Measurements from ENCODE around the gene PRELID1.
A peak's percentile ranks its signal among the peaks of the same experiment; 100 is the strongest.
"Not testable (repeated sequence)": the region's sequence is repeated elsewhere in the genome, so short reads cannot be mapped to it uniquely, and the experiment has no call there.

PRELID1 gene, protein sequence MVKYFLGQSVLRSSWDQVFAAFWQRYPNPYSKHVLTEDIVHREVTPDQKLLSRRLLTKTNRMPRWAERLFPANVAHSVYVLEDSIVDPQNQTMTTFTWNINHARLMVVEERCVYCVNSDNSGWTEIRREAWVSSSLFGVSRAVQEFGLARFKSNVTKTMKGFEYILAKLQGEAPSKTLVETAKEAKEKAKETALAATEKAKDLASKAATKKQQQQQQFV

DNA sequence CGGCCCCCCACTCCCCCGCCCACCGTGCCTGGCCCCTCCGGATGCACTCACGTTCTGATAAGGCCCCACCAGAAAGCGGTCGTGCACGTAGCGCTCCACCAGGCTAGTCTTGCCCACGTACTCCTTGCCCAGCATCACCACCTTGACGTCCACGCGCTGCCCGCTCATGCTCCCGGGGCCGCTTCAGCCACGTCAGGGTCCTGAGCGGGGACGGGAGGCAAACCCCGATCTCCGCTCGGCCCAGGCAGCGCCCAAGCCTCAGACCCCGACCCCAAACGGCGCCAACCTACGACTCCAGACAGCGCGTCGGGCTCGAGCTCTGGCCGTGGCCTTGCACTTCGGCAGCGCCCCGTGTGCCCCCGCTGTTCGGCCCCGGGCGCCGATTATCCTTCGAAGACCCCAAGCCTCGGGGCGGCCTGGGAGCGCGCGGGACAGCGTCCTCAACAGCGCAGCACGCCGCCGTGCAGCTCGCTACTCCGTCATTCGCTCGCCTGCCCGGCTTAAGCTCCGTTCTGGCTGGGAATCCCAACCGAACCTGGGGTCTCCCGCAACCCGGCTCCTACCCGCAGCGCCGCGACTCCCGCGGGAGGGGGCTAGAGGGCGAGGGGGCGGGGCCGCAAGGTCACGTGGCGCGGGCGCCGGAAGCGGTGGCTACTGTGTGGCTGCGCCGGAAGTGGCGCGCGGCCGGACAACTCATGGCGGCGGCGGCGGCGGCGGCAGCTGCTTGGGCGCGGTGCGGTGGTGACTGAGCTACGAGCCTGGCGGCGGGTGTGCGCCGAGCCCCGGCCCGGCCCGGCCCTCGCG, at the start of gene PRELID1, which contains the start of gene RAB24:
Gene PRELID1 (plus strand): TSS at position 679 of the 804 bp plus-strand sequence. CDS start 187 bp downstream, outside the sequence.
Gene RAB24 (minus strand): TSS at position 599 of the 804 bp plus-strand sequence. CDS start 431 bp downstream, at position 168.
- Mint-ChIP-seq H3K4me3 (peak within 1 kb of the TSS; percentile 88 to 90), H3K9me3 (no peaks in the 10 kb centered on the region), H3K27ac (peak within 1 kb of the TSS; percentile 80 to 95), H3K4me1 (peaks cover 73% of the 10 kb centered on the region), H3K27me3 (no peaks in the 10 kb centered on the region)
- DNase-seq (peak; percentile 89), ATAC-seq (peak; percentile 79)

DNA sequence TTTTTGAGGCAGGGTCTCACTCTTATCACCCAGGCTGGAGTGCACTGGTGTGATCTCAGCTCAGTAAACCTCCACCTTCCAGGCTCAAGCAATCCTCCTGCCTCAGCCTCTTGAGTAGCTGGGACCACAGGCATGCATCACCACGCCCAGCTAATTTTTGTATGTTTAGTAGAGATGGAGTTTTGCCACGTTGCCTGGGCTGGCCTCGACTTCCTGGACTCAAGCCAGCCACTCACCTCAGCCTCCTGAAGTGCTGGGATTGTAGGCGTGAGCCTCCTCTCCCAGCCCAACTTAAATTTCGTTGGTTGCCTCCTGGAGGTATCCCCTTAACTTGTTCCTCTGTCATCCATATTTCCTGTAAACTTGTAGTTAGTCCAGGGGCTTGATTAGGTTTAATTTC, 47.3 kb upstream of the PRELID1 start:
- no peak for DNase-seq
- Mint-ChIP-seq H3K27me3 (no peaks in the 10 kb centered on the region), H3K27ac (peak overlapping the region in 1 of 2 donors; percentile 91), H3K4me3 (no peak overlapping the region), H3K4me1 (peaks cover 11% of the 10 kb centered on the region), H3K9me3 (no peaks in the 10 kb centered on the region)
- no peak for ATAC-seq

DNA sequence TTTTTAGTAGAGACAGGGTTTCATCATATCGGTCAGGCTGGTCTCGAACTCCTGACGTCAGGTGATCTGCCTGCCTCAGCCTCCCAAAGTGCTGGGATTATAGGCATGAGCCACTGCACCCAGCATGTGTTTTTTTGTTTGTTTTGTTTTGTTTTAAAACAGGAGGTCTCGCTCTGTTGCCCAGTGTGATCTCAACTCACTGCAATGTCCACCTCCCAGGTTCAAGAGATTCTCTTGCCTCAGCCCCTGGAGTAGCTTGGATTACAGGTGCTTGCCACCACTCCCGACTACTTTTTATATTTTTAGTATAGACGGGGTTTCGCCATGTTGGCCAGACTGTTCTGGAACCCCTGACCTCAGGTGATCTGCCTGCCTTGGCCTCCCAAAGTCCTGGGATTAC, 44.9 kb upstream of the PRELID1 start:
- not testable (repeated sequence) for H3K4me3 Mint-ChIP-seq, H3K27ac Mint-ChIP-seq, DNase-seq, H3K9me3 Mint-ChIP-seq, H3K27me3 Mint-ChIP-seq, ATAC-seq
- peaks cover 11% of the 10 kb centered on the region for H3K4me1 Mint-ChIP-seq

DNA sequence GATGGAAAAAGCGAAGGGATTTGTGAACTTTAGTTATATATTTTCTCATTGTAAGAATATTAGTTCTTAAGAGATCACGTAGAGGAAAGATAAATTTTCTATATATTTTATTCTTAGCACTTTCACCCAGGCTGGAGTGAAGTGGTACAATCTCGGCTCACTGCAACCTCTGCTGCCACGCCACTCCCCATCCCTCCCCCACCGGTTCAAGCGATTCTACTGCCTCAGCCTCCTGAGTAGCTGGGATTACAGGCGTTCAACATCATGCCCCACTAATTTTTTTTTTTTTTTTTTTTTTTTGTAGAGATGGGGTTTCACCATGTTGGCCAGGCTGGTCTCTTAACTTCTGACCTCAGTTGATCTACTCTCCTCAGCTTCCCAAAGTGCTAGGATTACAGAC, 42.6 kb upstream of the PRELID1 start:
- H3K27ac Mint-ChIP-seq, result no peak overlapping the region
- H3K9me3 Mint-ChIP-seq, result no peaks in the 10 kb centered on the region
- H3K4me3 Mint-ChIP-seq, result no peak overlapping the region
- H3K27me3 Mint-ChIP-seq, result no peaks in the 10 kb centered on the region
- peaks cover 1% of the 10 kb centered on the region for H3K4me1 Mint-ChIP-seq
- ATAC-seq (no peak), DNase-seq (no peak)

DNA sequence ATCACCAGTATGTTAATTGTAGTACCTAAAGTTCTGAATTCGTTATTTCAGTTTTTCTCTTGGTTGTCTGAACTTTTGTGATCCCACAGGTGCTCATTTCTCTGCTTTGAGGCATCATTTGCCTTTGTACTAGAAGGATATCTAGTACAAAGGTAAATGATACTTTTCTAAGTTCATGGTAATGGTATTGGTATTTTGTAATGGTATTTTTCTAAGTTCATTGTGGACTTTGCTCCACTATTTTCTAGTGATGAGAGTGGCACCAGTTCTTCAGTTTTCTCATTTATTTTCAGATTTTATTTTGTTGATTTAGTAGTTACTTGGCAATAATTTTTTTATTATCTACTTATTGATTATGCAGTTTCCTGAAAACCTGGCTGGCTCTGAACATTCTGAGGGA, 42.1 kb upstream of the PRELID1 start:
- H3K9me3 Mint-ChIP-seq, result no peaks in the 10 kb centered on the region
- no peak overlapping the region for H3K4me3 Mint-ChIP-seq
- no peak for DNase-seq
- H3K4me1 Mint-ChIP-seq, result no peaks in the 10 kb centered on the region
- H3K27ac Mint-ChIP-seq, result no peak overlapping the region
- H3K27me3 Mint-ChIP-seq, result no peaks in the 10 kb centered on the region
- ATAC-seq, result no peak

DNA sequence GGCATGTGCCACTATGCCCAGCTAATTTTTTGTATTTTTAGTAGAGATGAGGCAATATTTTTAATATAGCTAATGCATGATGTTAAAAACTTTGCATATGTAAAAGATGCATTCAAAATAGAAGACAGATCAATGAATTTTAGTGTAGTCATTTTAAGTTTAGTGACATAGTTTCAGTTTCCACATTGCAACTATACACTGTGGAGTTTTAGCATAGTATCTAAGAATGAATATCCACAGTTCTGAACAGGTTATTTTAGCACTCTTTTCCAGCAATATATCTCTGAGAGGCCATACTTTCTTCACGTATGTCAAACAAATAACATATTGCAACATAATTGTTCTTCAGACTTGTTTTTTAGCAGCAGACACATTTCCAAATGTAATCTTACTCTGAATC, 39.4 kb upstream of the PRELID1 start:
- Mint-ChIP-seq H3K27ac (no peak overlapping the region), H3K27me3 (no peaks in the 10 kb centered on the region), H3K9me3 (no peaks in the 10 kb centered on the region), H3K4me3 (no peak overlapping the region), H3K4me1 (no peaks in the 10 kb centered on the region)
- no peak for ATAC-seq
- no peak for DNase-seq

DNA sequence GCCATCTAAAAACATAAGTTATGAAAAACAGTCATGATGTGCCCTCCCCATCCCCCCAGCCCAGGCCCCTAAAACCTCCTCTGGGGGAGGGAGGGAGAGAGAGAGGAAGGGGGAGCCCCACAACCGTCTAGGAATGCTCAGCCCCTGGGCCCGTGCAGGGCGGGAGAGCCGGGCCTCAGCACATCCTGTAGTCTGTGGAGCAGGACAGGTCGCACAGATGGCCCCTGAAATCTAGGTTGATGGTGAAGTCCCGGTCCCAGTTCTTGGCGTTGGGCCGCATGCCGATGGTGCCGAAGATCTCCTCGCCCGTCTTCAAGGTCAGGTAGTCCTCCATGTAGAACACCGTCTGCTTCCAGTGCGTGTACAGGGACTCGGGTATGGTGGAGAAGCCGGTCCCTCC, 38.2 kb upstream of the PRELID1 start:
- no peaks in the 10 kb centered on the region for H3K9me3 Mint-ChIP-seq
- DNase-seq (no peak), ATAC-seq (no peak)
- peak overlapping the region in 1 of 2 donors; percentile 19 for H3K27ac Mint-ChIP-seq
- no peaks in the 10 kb centered on the region for H3K27me3 Mint-ChIP-seq
- H3K4me1 Mint-ChIP-seq, result no peaks in the 10 kb centered on the region
- no peak overlapping the region for H3K4me3 Mint-ChIP-seq

DNA sequence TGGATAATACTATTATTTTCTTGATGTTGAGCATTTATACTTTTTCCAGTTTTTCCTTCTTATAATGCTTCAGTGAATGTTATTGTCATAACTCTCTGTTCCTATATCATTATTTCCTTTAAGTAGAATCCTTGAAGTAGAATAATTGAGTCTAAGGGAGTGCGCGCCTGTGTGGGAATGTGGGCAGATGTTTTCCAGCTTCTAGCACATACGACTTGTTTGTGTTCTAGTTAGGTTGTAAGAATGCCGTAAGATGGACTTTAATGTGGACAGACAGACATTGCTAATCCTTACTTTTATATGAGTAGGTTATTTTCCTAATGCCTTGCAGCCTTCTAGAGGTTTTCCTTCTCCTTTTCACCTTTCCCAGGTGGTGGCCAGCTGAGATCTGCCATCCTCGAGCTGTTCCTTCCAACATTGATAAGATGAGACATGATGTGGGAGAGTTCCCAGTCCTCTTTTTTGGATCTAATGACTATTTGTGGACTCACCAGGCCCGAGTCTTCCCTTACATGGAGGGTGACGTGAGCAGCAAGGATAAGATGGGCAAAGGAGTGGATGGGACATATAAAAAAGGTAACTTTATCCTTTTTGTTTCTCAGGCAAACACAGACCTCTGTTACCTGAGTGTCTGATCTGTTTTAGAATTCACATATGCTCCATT, 34.2 kb upstream of the PRELID1 start:
- no peak for DNase-seq
- peak overlapping the region in 1 of 2 donors; percentile 34 for H3K27ac Mint-ChIP-seq
- no peaks in the 10 kb centered on the region for H3K27me3 Mint-ChIP-seq
- H3K9me3 Mint-ChIP-seq, result no peaks in the 10 kb centered on the region
- no peak for ATAC-seq
- no peaks in the 10 kb centered on the region for H3K4me1 Mint-ChIP-seq
- H3K4me3 Mint-ChIP-seq, result no peak overlapping the region

DNA sequence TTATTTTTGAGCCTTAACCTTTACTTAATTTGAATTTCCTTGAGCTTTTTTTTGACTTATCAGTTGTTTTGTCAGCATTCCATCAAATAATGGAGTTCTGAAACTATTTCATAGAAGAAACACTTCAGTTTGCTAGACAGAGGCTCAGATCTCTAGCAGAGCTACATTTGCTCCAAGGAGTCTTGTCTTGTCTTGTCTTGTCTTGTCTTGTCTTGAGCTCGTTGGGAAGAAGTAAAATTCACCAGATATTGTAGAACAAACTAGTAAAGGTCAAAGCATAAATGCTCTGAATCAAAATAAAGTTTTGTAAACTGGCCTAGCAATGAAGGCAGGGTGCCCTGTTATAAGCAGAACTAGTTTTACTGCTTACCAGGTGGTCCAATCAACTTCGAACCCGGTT, 33.6 kb upstream of the PRELID1 start:
- H3K27ac Mint-ChIP-seq, result no peak overlapping the region
- ATAC-seq, result no peak

DNA sequence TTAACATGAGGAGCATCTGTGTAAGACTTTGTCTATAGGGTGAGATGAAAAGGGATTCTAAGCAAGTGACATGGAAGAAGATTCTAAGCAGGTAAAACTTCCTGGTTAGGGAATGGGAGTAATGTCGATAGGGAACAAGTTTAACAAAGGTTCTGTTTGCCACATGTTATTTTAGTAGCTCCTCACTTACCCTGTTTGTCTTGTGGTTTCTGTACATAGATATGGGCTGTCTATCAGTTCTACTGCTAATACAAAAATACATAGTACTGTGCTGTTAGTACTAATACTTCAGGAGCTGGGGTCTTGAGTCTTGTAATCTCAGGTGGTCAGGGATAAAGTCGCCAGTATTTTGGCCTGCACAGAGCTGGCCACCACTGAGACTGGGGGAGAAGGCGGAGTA, 32.9 kb upstream of the PRELID1 start:
- H3K9me3 Mint-ChIP-seq, result no peaks in the 10 kb centered on the region
- no peaks in the 10 kb centered on the region for H3K4me1 Mint-ChIP-seq
- H3K27ac Mint-ChIP-seq, result peak overlapping the region in 1 of 2 donors; percentile 23
- H3K27me3 Mint-ChIP-seq, result no peaks in the 10 kb centered on the region
- ATAC-seq, result no peak
- no peak for DNase-seq
- H3K4me3 Mint-ChIP-seq, result no peak overlapping the region

More for the DNA sequence above, 33.6 kb upstream of the PRELID1 start:
- Mint-ChIP-seq H3K27me3 (no peaks in the 10 kb centered on the region), H3K4me3 (no peak overlapping the region), H3K4me1 (no peaks in the 10 kb centered on the region), H3K9me3 (no peaks in the 10 kb centered on the region)
- no peak for DNase-seq

DNA sequence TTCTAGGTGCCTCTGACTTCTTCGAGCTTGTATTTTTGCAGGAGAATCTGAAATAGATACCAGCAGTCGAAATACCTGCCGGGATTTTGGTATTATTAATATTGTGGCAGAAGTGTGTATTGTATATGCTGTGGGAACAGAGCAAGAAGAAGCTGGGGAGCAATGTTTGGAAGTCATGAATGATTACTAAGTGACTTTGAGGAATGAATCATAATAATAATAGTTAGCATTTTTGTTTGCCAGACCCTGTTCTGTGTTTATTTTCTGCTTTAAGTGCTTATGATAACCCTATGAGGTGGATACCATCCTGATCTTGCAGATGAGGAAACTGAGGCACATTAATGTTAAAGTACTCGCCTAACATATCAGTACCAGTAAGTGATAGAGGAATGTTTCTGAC, 32.5 kb upstream of the PRELID1 start:
- no peak for ATAC-seq
- no peak for DNase-seq
- Mint-ChIP-seq H3K4me1 (no peaks in the 10 kb centered on the region), H3K9me3 (no peaks in the 10 kb centered on the region), H3K4me3 (no peak overlapping the region), H3K27me3 (no peaks in the 10 kb centered on the region), H3K27ac (no peak overlapping the region)

DNA sequence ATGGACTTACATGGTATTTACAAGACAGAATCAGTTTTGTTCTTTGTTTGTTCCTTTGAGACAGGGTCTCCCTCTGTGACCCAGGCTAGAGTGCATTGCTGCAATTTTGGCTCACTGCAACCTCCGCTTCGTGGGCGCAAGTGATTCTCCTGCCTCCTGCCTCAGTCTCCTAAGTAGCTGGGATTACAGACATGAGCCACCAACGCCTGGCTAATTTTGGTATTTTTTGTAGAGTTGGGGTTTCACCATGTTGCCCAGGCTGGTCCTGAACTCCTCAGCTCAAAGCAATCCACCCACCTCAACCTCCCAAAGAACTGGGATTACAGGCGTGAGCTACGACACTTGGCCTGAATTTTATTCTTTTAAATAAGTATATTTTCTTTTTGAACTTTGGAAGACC, 27.7 kb upstream of the PRELID1 start:
- Mint-ChIP-seq H3K27me3 (no peaks in the 10 kb centered on the region), H3K4me1 (peaks cover 9% of the 10 kb centered on the region), H3K4me3 (no peak overlapping the region), H3K9me3 (no peaks in the 10 kb centered on the region), H3K27ac (no peak overlapping the region)
- ATAC-seq, result no peak
- DNase-seq, result no peak

DNA sequence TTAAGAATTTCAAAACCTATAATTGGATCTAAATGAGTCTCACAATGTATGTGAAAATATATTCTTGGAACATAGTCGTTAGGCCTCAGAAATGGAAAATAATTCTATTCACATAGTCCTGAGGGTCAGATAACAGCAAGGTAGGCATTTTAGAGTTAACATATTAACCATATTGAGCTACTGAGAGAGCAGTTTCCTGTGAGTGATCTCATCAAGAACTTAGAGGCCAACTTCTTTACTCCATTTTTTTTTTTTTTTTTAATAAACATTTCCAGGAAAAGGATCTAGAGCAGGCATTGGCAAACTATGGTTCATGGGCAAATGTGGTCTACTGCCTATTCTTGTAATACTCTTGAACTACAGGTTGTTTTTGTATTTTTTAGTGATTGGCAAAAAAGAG, 26.7 kb upstream of the PRELID1 start:
- Mint-ChIP-seq H3K4me1 (peaks cover 9% of the 10 kb centered on the region), H3K4me3 (no peak overlapping the region), H3K27ac (peak overlapping the region in 1 of 2 donors; percentile 92), H3K9me3 (no peaks in the 10 kb centered on the region), H3K27me3 (no peaks in the 10 kb centered on the region)
- ATAC-seq (no peak), DNase-seq (no peak)

DNA sequence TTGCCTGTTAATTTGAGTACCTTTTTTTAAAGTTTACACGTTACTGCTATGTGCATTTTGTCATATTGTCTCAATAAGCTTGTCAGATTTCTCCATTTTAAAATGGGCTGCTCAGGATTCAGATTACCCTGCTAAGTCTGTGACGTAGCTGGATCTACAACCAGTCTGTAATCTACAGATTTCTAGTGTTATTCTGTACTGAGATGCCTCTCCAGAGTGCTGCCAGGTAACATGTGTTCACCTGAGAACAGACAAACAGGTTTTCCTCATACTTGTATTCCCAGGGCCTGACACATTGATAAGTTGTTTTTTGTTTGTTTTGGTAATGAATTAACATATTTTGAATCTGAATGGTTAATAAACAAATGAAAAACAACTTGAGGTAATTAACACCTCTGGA, 15.4 kb upstream of the PRELID1 start:
- ATAC-seq (no peak), DNase-seq (no peak)
- Mint-ChIP-seq H3K9me3 (no peaks in the 10 kb centered on the region), H3K27ac (no peak overlapping the region), H3K4me1 (no peaks in the 10 kb centered on the region), H3K27me3 (no peaks in the 10 kb centered on the region), H3K4me3 (no peak overlapping the region)

DNA sequence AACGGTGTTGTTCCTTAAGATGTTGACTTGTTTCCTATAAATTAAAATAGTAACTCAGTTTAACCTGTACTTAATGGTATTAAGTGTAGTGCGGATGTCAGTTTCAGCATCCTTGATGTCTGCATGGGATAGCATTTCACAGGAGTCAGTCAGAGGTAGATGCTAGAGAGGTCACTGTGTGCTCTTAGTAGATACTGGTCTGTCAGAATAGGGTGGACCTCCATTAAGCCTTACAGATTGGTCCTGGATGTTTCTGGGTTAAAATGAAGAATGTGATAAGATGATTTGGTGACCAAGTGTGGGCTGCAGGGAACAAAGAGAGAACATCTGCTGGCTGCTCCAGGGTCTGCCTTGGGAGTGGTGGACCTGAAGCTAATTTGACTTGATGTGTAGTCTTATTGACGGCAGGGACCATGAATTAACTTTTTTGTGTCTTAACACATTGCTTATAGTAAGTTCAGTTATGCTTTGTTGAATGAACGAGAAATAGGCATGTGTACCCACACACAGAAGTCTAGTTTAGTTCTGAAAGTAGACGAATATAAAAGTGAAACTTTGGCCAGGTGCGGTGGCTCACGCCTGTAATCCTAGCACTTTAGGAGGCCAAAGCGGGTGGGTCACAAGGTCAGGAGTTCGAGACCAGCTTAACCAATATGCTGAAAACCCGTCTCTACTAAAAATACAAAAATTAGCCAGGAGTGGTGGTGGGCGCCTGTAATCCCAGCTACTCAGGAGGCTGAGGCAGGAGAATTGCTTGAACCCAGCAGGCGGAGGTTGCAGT, 12.6 kb upstream of the PRELID1 start:
- Mint-ChIP-seq H3K9me3 (no peaks in the 10 kb centered on the region), H3K27ac (peak overlapping the region in 1 of 2 donors; percentile 45), H3K4me1 (peaks cover 17% of the 10 kb centered on the region), H3K4me3 (no peak overlapping the region), H3K27me3 (no peaks in the 10 kb centered on the region)
- ATAC-seq, result no peak
- DNase-seq, result no peak

Data from stimulated activated naive CD8-positive, alpha-beta T cell treated with anti-CD3 and anti-CD28 coated beads, Interleukin-15, amount 100 ng/mL, for 72 hours (primary cell).